GM18951 (cell line): ENCODE measurements around the gene S100A12.
"Not testable (repeated sequence)": the region's sequence is repeated elsewhere in the genome, so short reads cannot be mapped to it uniquely, and the experiment has no call there.

Source experiments
- POLR2A ChIP-seq: IDR thresholded peaks from 4 replicates; pipeline ENCODE4 v1.6.1; 2011; ENCODE audit warnings: mild to moderate bottlenecking; ENCODE audit not compliant: insufficient read length, insufficient read depth; ENCODE audit errors: extremely low read depth
- in situ Hi-C: fragments of 300-500 bp; cut with MboI; formaldehyde crosslinking; loops from one replicate; pipeline ENCODE4 v1.12.0; 2022; ENCODE audit warnings: low sequenced_read_pairs, mixed read lengths, inconsistent platforms; ENCODE audit not compliant: unreplicated experiment

The S100A12 gene

DNA sequence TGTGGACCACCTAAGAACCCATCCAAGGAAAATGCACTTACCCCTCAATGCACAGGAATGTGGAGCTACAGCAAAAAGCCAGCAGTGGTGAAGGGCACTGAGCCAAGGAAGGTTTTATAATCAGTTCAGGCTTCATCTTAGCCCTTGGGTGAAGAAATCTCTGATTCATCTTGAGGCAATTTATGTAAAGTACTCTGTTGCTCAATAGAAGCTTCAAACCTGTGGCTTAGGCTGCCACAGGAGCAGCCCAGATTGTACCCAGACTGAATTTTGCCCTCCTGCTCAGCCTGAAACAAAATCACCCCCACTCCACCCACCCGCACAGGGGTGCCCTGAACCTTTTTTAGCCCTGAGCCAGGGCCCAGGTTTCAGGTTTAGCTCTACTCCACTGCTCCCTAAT lies at the start of gene S100A12:
S100A12 (minus strand) TSS at position 111 of the 400 bp plus-strand sequence. CDS start 1,029 bp downstream, outside the sequence.
- TF ChIP-seq POLR2A, result no peak
- in situ Hi-C loops, result no loop called here

- no peak for TF ChIP-seq POLR2A
- in situ Hi-C loops, result no loop called here
These were observed 47.1 kb upstream of the S100A12 start for GRCh38 chr1:153422450-153423068.

GRCh38 chr1:153420306-153420705 lies 44.9 kb upstream of the S100A12 start:
- in situ Hi-C loops, result no loop called here

DNA sequence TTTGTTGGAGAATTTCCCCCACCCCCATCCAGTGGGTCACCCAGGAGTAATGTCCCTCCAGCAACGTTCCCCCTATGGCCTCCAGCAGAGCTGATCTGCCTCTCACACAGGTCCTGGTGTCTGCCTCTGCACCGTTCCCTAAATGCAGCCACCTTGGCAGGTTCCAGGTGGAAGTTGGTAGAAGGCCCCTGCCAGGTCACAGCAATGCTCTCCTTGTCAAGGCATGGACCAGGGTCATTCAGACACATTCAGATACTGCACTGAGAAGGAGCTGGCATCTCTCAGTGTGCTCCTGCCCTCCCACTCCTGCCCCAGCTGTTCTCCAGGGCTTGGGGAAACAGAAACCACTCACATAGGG lies 44.0 kb upstream of the S100A12 start:
- in situ Hi-C loops, result not testable (repeated sequence)

More at GRCh38 chr1:153420306-153420705, 44.9 kb upstream of the S100A12 start:
- no peak for TF ChIP-seq POLR2A

DNA sequence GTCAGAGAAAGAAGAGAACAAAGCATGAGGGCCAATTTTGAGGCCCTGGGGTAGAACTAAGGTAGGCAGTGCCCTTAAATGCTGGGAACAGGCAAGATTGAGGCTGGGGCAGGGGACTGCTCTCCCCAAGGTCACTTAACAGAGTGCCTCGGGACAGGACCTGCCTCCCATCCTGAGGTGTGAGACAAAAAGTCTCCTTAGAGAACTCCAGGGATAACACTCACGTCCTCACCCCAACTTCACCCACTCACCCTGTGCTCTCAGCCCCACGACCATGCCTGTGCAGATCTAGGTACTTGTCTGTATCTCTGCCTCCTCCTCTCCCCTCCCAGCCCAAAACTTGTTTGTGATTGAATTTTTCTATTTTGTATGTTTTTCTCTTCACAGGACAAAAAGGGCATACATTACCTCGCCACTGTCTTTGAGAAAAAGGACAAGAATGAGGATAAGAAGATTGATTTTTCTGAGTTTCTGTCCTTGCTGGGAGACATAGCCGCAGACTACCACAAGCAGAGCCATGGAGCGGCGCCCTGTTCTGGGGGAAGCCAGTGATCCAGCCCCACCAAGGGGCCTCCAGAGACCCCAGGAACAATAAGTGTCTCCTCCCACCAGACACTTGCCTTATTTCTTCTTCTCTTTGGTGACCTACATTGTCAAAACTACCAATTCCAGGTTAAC lies 43.5 kb upstream of the S100A12 start:
- in situ Hi-C loops, result not testable (repeated sequence)

DNA sequence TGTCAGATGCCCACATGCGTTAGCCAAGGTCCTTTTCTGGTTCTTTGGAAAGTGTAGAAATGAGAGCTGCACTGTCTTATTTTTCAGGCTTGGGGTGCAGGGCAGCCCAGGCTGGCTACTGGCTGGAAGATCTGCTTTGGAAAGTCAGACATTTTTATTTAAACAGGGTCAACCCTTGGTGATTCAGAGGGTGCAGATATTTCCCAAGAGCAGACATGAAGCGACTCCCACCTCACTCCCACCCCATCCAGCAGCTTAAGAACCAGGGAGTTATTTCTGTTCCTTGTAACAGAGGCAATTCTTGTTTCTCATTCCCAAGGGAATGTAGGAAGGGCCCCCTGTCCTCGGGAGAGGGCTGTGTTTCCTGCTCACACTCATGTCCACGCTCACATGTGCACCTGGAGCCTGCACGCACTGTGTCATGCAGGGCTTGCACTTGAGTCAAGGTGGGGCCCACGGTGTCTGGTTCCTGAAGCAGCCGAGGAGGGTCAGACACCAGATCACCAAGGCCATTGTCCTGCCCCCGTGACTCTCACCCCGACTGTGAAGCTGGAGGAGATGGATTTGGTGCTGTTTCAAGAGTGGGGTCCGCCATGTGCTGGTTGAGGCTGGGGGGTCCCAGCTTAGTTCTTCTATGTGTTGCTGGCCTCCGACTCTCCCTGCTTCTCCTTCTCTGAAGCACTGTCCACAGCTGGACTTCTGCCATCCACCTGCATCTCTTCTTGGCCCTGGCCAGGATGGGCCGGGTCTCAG lies 41.9 kb upstream of the S100A12 start:
- in situ Hi-C loops, result no loop called here
- TF ChIP-seq POLR2A, result no peak

GRCh38 chr1:153415850-153416570 lies 40.6 kb upstream of the S100A12 start, which contains the start of gene S100A7A:
S100A7A (plus strand) TSS chr1:153416520; CDS start chr1:153418083, 1,563 bp downstream.
- TF ChIP-seq POLR2A, result no peak
- in situ Hi-C loops, result no loop called here

GRCh38 chr1:153413961-153414360 lies 38.5 kb upstream of the S100A12 start:
- in situ Hi-C loops, result not testable (repeated sequence)

DNA sequence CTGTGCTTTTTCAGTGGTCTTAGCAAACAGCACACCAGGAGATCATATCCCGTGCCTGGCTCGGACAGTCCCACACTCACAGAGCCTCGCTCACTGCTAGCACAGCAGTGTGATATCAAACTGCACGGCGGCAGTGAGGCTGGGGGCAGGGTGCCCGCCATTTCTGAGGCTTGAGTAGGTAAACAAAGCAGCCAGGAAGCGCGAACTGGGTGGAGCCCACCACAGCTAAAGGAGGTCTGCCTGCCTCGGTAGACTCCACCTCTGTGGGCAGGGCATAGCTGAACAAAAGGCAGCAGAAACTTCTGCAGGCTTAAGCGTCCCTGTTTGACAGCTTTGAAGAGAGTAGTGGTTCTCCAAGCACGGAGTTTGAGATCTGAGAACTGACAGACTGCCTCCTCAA lies 31.9 kb upstream of the S100A12 start:
- in situ Hi-C loops, result not testable (repeated sequence)

- in situ Hi-C loops, result not testable (repeated sequence)
These were observed 30.6 kb upstream of the S100A12 start for GRCh38 chr1:153405825-153406599.

- in situ Hi-C loops, result no loop called here
- TF ChIP-seq POLR2A, result no peak
These were observed 29.3 kb upstream of the S100A12 start for GRCh38 chr1:153404768-153405167.

DNA sequence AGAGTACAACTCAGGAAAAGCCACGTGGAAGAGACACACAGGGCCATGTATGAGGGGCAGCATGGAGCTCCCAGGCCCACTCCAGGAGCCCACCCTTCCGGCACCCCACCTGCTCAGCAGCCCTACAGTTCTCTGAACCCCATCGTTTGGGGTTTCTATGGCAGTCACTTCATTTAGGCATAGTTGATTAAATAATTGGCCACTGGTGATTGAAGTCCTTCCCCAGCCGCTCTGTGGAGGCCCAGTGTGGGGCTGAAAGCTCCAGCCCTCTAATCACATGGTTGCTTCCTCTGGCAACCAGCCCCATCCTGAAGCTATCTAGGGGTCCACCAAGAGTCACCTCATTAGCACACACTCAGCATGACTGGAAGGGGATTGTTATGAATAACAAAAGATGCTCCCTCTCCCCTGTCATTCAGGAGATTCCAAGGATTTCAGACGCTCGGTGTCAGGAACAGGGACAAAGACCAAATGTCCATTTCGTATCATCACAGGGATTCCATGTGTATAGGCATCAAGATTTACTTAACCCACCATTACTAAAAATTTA lies 28.7 kb upstream of the S100A12 start:
- in situ Hi-C loops, result no loop called here
- TF ChIP-seq POLR2A, result no peak
